GM19452 (cell line): ENCODE measurements around the gene KCNE1.
"Not testable (repeated sequence)": the region's sequence is repeated elsewhere in the genome, so short reads cannot be mapped to it uniquely, and the experiment has no call there.

Experiments
- ATAC-seq: cut with Tn5 transposase; IDR thresholded peaks from one replicate; pipeline ENCODE4 v1.9.1; 2021; ENCODE audit not compliant: unreplicated experiment

The KCNE1 gene

DNA sequence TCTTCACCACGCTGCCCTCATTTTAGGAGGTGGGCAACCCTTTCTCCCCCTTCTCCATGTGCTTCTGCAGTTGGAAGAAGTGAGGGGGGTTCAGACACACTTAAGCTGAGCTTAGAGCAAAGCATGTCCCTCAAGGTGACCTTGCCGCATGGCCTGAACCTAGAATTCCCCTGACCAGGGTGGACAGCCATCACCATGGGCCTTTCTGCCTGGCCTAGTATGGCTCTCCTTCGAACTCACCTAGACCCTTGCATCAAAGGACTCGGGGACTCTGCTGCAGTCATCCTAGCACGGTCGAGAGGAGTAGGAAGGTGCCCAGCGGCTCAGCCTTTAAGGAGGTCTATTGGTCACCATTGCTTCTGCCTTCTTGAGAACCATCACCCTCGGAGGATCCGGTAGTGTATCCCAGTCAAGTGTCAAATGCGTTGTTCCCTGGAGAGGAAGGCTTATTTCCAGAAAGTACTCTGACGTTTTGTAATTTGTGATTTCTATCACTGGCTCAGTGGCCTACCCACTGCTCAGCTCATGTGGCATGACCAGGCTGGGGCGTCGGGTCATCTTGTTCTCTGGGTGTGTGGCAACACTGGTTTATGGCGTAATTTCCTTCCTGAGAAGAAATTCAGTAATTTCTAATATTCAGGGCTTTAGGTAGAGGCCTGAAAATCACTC, at the start of gene KCNE1:
Gene KCNE1 (minus strand): TSS at position 424 of the 669 bp plus-strand sequence. CDS start 62,576 bp downstream, outside the sequence.
- ATAC-seq, result no peak

DNA sequence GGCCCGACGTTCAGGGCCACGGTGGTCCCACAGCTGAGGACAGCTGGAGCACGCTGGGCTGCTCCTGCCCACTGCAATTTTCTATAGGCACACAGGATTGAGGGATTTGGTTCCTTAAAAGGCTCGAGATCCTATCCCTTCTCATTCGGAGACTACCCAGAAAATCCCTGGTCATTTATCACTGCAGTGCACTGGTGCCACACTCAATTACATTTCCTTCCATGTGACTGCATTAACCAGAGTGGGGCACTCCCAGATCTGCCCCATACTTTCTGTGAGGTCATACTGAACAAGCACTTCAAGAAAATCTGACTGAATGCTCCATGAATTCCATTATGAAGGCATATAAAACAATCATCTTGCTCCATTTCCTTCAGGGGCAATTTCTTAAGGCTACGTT, 49.8 kb upstream of the KCNE1 start:
- no peak for ATAC-seq

DNA sequence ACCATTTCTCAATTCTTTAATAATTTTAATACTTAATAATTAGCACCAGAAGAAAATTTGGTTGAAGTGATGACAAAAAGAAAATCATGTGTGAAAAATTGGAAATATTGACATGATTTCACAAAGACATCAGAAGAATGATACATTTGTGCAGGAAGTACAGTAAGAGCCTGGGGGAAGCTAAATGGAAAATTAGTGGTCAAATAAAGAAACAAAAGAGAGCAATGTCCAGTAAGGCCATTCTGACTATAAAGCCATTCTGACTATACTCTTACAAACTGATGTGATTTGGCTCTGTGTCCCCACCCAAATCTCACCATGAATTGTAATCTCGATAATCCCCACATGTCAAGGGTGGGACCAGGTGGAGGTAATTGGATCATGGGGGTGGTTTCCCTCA, 48.6 kb upstream of the KCNE1 start:
- no peak for ATAC-seq

DNA sequence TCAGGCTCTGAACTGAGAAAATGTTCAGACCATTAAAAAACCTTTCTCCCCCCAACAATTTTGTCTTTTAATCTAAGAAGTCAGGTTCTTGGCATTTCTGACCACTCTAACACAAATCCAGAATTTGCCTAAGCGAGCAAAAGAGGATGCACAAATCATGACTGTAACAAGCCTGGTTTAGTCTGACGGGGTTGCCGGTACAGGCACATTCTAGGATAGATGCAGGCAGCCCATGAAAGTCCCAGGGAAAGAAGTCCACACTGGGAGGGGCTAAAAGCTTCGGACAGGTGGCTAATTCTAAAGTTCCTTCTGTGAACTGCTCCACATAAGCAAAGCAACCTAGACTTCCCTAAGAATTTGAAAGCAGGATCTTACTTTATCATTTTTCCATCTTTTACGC, 48.0 kb upstream of the KCNE1 start:
- ATAC-seq, result no peak

DNA sequence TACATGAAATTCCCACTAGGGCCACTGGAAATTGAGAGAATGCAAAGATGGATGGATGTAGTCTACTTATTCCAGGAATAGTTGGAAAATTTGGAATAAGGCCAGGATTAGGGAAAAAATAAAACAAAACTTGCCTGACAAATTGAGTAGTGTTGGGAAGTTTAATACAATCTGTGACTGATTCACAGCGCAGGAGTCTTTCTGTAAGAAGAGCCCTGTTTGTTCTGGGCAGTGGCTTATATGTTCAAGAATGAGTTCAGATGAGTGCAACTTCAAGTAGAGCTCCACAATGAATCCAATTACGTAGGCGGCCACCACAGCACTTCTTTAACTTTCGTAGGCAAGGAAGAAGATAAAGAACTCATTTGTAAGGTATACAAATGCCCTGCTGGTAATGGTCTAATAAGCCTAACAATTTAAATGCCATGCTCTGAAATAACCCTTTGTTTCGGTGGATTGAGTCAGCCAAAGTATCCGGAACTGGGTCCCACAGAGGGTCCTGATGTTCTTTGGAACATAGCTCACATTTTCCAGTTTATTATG, 47.1 kb upstream of the KCNE1 start:
- ATAC-seq, result no peak

DNA sequence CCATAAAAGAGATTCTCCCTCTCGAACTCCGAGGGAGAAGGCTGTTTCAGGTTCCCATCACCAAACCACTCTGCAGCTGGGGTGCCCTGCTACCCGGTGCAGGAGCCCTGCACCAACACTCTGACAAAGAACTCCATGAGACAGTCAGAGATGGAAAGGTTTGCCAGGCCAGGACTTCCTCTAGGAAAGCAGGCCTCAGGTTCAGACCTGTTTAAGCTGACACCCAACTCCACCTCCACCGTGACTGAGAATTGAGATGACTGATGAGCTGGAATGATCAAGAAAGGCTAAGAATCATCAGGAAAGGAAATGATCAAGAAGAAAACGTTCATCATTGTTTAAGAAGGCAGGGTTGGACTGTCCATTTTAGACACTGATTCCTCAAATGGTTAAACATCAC, 46.2 kb upstream of the KCNE1 start:
- ATAC-seq, result no peak

DNA sequence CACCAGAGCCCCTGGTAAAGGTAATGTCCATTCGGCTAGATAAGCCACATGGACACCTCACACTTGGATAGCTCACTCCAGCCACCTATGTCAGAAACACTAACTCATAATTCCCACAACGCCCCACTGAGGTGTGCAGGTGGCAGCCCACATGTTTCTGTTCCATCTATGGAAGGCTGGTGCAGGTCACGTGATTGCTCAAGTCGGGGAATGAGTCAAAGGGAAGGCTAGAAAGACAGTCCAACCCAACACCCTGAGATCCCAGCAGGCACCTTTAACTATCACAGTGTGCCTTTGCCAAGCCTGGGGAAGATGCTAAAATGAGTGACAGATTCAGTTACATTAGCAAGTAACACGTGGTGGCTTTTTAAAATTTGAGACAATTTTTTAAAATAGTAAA, 45.3 kb upstream of the KCNE1 start:
- no peak for ATAC-seq

DNA sequence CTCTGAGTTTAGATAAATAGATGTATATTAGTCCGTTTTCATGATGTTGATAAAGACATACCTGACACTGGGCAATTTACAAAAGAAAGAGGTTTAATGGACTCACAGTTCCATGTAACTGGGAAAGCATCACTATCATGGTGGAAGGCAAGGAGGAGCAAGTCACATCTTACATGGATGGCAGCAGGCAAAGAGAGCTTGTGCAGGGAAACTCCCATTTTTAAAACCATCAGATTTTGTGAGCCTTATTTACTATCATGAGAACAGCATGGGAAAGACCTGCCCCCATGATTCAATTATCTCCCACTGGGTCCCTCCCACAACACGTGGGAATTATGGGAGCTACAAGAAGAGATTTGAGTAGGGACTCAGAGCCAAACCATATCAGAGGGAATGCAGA, 42.7 kb upstream of the KCNE1 start:
- ATAC-seq, result not testable (repeated sequence)

DNA sequence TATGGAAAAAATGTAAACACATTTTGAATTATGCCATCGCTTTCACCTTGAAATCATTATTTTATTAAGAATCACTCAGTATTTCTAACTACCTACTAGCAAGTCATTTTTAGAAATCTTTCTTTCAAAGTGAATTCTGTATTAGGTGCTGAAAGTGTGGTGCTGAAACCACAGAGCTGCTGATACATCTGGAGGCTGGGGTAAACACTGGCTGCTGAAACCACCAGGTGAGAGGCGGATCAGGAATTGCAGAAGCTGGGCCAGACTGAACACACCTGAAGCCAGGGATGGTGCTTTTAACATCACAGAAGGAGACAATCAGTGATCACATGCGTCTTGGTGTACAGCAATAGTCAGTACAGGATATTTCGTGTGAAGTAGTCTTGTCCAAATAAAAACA, 42.2 kb upstream of the KCNE1 start:
- no peak for ATAC-seq

DNA sequence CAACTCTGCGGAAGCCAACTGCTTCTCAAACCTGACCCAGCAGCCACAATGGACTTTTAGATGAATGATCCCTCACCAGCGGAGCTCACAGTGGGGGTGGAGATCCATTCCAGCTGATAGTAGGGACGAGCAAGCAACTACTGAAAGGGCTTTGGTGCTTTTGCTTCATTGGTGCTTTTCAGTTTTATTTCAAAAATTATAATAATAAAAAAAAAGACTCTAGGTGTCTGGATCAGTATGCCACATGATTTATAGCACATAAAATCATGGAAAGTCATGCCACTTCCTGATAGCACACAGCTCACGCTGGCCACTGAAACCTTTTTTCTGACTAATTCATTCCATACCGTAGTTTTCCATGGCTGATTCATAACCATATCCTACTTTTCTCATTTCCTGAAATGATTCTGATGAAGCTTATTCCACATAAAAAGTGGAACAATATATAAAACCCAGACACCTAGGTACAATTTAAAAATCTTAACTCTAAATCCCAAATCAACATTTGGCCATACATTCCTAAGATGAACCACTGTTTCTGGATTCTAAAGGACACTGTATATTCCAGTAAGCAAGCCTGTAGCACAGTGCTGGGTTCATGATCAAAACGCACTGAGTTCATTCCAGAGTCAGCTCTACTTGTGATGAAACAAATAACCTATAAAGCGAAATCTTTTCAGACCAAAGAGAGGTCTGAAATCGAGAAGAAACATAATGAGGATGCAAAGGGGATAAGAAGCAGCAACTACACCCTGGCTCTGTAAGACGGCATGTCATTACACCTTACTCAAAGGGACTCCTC, 41.3 kb upstream of the KCNE1 start:
- no peak for ATAC-seq

DNA sequence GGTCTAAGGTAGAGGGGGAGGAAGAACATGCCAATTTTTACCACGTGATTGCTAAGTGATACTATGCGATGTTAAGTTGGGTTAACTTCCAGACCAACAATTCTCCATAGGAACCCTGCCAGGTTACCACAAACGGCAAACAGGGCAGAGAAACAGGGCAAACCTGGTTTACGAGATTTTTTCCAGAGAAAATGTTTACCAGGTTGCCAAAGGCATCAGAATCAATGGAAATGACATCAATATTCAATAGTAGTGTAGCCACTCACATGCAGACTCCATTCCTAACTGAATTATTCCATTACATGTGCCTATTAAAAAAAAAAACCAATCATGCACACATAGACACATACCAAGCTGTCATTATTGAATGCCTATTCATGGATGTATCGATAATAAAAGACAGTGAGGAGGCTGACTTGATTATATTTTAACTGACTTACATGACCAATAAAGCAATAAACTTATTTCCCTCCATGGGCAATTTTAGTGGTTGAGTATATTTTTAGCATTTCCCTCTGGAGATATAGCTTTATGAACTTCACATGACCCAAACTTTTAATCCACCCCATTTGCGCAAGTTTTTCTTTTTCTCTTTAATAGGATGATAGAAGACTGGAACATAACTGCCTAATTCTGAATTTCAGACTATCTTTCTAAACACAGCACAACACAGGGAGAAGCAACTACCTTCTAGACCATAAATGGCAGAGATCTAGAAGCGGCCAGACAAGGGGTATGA, 40.5 kb upstream of the KCNE1 start:
- ATAC-seq, result no peak

DNA sequence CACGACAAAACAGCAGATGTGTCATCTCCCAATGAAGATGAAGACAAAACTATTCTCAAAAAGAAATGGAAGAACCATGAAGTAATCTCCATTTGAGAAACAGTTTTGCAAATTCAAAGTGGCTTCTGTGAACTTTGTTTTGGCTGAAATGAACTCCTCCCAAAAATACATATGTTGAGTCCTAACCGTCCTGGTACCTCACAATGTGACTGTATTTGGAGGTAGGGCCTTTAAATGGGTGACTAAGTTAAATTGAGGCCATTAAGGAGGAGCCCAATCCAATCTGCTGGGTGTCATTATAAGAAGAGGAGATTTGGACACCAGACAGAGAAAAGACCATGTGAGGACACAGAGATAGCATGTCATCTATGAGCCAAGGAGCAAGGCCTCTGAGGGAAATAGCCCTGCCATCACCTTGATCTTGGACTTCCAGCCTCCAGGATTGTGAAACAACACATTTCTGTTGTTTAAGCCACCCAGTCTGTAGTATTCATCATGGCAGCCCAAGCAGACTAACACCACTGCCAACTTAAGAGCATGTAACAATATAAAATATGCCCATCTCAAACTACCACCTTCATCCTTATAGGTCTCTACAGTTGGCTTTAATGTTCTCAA, 38.3 kb upstream of the KCNE1 start:
- ATAC-seq, result no peak

DNA sequence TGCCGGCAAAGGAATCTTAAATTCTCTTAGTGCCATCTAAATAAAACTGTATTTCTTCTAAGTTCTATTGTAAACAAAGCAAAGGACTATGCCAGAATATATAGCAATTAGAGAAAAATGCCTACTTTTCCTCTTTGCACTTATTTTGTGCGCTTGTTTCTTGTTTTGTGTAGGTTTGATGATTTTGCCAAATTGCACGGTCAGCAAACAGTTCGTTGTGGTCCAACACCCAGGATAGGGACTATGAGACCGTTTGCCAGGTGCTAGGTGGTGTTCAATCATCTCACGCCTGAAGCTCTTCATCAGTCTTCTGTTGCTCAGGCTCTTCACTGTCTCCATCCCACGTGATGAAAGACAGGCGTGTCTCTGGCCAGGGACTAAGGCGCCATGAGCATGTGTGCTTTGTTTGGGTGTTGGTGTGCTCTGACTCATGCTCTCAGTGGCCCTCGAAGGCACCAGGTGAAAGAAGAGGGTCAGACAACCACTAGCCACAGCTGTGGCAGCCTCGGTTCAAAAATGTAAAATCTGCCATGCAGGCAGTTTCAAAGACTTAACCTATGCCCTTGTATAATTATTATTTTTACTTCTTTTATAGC, 36.9 kb upstream of the KCNE1 start:
- no peak for ATAC-seq

DNA sequence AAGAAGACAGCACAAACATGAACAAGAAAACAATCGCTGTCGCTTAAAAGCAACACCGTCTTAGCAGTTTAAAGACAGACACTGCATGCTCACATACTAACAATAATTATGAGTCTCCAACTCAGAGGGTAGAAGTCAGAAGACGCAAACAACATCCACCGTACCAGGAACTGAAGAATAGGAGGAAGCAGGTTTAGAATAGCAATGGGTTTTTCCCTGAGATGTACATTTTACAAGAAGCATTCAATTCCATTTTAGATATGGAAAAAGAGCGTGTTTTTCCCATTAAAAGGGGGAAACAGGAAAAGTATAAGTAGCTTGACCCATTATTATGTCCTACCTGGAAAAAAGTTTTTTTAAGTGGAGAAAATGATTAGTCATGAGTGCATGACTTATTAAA, 34.5 kb upstream of the KCNE1 start:
- no peak for ATAC-seq

DNA sequence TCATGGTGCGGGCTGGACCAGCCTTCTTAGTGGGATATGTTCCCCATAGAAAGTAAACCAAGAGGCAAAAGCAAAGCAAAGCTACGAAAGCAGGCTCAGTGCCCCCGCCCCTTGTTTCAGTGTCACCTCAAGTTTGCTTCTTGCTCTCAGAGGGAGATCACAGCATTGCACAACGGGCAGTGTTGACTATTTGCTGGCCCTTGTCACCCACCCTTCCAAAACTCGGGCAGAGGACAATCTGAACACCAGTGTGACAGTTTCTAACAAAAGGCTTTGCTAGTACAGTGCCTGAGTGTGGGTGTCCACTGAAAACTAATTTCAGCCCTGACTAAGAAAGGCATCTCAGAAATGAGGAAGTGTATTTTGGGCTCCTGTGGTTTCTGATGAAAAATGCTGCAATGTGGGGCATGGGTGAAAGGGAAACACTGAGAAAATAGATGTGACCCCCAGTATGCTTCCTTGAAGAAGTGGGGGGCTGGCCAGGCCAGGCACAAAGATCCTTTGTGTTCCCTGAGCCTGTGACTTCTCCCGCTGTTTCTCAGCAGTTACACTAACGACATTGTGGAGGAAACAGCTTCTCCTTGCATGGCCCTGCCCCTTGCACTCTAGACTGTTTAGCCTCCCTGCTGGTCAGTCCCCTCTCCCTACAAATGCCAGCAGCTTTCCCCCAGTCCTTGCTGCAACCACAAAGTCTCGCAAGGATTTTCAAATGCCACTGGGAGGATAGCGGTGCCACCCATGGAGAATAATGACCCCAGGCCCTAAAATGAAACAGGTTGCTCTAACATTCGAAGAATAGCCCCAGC, 33.3 kb upstream of the KCNE1 start:
- peak; percentile 70 for ATAC-seq

DNA sequence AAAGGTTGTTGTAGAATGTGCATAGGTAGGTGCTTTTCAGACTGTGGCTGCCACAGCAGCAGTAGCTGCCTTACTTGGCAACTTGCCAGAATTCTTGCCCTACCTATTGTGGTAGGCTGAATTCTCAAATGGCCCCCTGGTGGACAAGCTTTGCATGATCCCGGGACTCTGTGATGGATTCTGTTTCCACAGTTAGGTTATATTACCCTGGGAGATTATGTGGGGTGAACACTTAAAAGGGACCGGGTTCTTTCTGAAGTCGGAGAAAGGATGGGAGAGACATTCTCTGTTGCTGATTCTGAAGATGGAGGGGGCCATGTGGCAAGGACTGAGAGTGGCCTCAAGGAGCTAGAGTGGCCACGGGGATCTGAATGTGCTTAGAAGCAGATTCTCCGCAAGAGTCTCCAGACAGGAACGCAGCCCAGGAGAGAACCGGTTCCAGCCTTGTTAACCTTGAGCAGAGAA, 32.1 kb upstream of the KCNE1 start:
- no peak for ATAC-seq

DNA sequence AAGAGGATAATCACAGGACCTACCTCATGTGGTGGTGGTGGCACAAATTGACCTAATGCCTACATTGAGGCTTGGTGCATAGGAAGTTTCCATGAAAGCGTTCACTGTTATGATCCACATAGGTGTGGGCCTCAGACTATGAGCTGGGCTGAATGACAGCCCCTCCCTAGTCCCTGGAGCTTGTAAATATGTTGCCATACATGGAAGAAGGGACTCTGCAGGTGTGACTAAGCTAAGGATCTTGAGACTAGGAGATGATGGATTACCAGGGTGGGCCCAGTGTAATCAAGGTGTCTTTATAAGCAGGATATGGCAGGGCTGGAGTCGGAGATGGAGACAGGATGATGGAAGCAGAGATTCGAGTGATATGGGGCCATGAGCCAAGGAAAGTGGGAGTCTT, 31.0 kb upstream of the KCNE1 start:
- no peak for ATAC-seq

DNA sequence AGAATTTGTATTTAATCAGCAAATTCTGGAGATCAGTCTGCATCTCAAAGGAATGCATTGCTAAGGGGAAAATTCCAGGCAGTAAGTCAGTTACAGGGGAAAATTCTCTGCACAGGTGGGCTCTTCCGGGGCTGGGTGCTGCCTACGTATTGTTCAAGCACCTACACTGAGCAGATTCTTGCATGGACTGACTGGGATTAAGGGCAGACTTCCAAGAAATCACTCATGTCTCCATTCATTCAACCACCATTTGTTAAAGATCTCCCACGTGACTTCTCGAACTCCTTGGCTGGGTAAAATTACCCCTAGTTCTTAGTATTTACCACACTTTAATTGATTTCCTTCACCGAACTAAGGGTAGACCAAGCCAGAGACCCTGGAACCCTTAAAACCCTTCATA, 28.2 kb upstream of the KCNE1 start:
- no peak for ATAC-seq

DNA sequence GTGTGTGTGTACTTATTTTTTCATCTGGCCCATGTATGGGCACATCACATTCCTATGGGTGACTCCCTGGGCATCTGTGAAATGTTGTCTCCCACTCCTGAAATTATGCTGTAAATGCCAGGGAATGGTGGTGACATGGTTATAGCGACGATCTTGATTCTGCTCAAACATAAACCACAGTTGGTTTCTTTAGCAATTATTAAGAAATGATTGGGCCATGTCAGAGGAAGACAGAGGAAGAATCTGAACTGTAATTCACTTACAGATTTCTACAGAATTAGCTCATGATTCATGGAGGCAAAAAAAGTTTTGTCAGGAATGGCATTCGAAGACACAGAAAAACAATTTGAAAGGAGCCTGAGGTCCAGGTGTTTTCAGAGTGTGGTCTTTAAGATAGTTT, 25.8 kb upstream of the KCNE1 start:
- ATAC-seq, result no peak

DNA sequence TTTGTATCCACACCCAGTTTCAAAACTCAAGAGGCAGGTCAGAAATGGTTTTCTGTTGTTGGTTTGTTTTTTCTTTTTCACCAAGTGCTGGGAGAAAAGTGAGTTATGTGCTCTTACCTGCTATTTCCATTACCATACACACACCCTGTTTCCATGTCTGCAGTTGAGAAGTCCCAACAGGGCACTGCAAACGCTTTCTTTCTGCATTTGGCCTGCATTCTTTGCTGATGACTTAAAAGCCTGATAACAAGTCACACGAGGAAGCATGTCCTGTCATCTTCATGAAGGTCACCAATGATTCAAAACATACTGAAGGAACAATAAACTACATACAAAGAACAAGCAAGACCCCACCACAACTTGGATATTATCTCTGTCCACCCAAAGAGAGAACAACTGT, 24.8 kb upstream of the KCNE1 start:
- ATAC-seq, result no peak
